Lower leg skin (tissue), 4 donors: ENCODE results near the gene DUXA. TPM values are rescaled to one million over a fixed set of nuclear protein-coding genes. Genes with fewer than 3 reads are reported as not detected.
"Not testable (repeated sequence)": the region's sequence is repeated elsewhere in the genome, so short reads cannot be mapped to it uniquely, and the experiment has no call there.

Source experiments
- DNase-seq, 2 donors: peaks; one replicate each; pipeline ENCODE4 v3.0.0-alpha.2; 2019; ENCODE audit warnings: low spot score in 2 of 2
- H3K4me3 ChIP-seq: fragments of 200-600 bp; sonication (generic); 2 replicates; pipeline ENCODE4 v1.5.1; 2017; ENCODE audit warnings: mild to moderate bottlenecking, low read depth; ENCODE audit not compliant: poor library complexity, severe bottlenecking
- CTCF ChIP-seq, 3 donors: fragments of 450-650 bp; IDR thresholded peaks; one replicate each; pipeline ENCODE4 v1.5.1; 2016; ENCODE audit warnings: antibody characterized with exemption in 3 of 3, mild to moderate bottlenecking in 3 of 3, moderate library complexity in 2 of 3
- POLR2A ChIP-seq, 2 donors: fragments of 450-650 bp; IDR thresholded peaks; one replicate each; pipeline ENCODE4 v1.6.1; 2016 to 2017; ENCODE audit warnings: antibody characterized with exemption in 2 of 2, mild to moderate bottlenecking in 1 of 2, moderate library complexity in 1 of 2
- WGBS, 2 donors: methylation state at CpG; one replicate each; pipeline ENCODE4 v1.1.5; 2018; 5-methylcytosine and 5-hydroxymethylcytosine counted together
- intact Hi-C: fragments of 100-400 bp; cut with DNase I; formaldehyde crosslinking; loops from one replicate; pipeline ENCODE4 v1.15.0; 2023; ENCODE audit warnings: low total_unique reads
- total RNA-seq, 4 donors: library from RNA; depleted of rRNA; stranded (reverse); fragments of >200 nt; gene quantifications; one replicate each; pipeline ENCODE4 v1.1.0, GENCODE V29; 2016

The DUXA gene
- total RNA-seq, 4 donors from 2014 or later = not detected

GRCh38 chr19:57161985-57162539 lies 5.2 kb downstream of the DUXA start:
- no peak for DNase-seq
- 65 to 72% methylated on average over 5 of the region's 5 CpGs for WGBS, 2 donors

GRCh38 chr19:57152921-57153320 lies 14.4 kb downstream of the DUXA start:
- 76 to 80% methylated on average over 5 of the region's 5 CpGs for WGBS, 2 donors
- no peak for DNase-seq
- intact Hi-C loops = no loop called here
- no peak overlapping the region for H3K4me3 ChIP-seq
- TF ChIP-seq CTCF (IDR thresholded peaks at IDR 0.05) (no peak), POLR2A (IDR thresholded peaks at IDR 0.05) (no peak)

More at GRCh38 chr19:57161985-57162539, 5.2 kb downstream of the DUXA start:
- H3K4me3 ChIP-seq = no peak overlapping the region
- TF ChIP-seq POLR2A (IDR thresholded peaks at IDR 0.05) (no peak), CTCF (IDR thresholded peaks at IDR 0.05) (no peak)
- intact Hi-C loops = no loop called here

DNA sequence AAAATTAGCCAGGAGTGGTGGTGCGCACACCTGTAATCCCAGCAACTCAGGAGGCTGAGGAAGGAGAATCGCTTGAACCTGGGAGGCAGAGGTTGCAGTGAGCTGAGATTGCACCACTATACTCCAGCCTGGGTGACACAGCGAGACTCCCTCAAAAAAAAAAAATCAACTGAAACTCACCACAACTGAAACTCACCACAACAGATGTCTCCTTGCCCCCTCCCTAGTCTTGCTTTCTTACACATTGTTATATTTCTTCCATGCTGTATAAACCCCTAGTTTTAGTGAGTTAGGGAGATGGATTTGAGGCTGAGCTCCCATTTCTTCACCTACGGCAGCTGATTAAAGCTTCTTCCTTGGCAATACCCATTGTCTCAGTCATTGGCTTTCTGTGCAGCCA lies 25.6 kb downstream of the DUXA start:
- 88 to 96% methylated on average over 4 of the region's 4 CpGs for WGBS, 2 donors
- intact Hi-C loops = no loop called here

GRCh38 chr19:57135797-57136196 lies 31.5 kb downstream of the DUXA start:
- intact Hi-C loops = no loop called here
- WGBS, 2 donors = 78% methylated on average over 6 of the region's 6 CpGs
- no peak for TF ChIP-seq CTCF (IDR thresholded peaks at IDR 0.05)
- TF ChIP-seq POLR2A (IDR thresholded peaks at IDR 0.05) = no peak
- H3K4me3 ChIP-seq = no peak overlapping the region
- DNase-seq = no peak

More for the DNA sequence above, 25.6 kb downstream of the DUXA start:
- no peak for DNase-seq
- TF ChIP-seq POLR2A (IDR thresholded peaks at IDR 0.05) (no peak), CTCF (IDR thresholded peaks at IDR 0.05) (no peak)
- no peak overlapping the region for H3K4me3 ChIP-seq

DNA sequence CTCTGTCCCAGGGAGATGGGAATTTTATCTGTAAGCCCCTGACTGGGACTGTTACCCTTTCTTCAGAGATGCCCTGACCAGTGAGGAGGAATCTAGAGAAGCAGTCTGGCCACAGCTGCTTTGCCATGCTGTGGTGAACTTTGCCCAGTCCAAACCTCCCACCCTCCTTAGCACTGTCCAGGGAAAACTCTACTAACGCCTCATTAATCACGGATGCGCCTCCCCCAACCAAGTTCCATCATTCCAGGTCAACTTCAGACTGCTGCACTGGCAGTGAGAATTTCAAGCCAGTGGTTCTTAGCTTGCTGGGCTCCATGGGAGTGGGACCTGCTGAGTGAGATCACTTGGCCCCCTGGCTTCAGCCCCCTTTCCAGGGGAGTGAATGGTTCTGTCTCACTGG lies 39.9 kb downstream of the DUXA start:
- intact Hi-C loops, H3K4me3 ChIP-seq, DNase-seq: not testable (repeated sequence)
- 83 to 94% methylated on average over 3 of the region's 3 CpGs for WGBS, 2 donors

DNA sequence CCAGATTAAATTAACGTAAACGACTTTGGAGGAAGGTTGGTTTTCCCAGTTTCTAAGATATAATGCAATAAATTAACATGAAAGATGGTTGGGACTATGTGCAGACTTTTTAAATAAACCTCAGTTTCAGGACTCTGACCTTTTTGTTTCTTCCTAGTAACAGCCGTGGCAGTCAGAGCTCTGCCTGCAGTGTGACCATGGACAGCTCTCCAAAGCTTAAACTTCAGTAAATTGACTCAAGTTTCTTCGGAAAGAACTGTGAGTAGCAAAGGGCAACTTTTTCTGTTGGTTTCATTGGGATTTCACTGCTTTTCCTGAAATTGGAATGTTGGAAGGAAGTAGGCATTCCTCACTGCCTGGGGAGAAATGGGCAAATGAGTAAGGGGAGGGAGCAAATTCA lies 43.4 kb downstream of the DUXA start:
- WGBS, 2 donors = 36% methylated on average over 4 of the region's 4 CpGs
- no peak overlapping the region for H3K4me3 ChIP-seq
- TF ChIP-seq POLR2A (IDR thresholded peaks at IDR 0.05) (no peak), CTCF (IDR thresholded peaks at IDR 0.05) (no peak)
- intact Hi-C loops = no loop called here
- no peak for DNase-seq
